GM18526 (cell line): Measurements from ENCODE around the gene LUM.

ENCODE experiments used
- POLR2A ChIP-seq: IDR thresholded peaks from 3 replicates; pipeline ENCODE4 v1.6.1; 2011; ENCODE audit not compliant: insufficient read length; ENCODE audit errors: extremely low read depth

Gene LUM

DNA sequence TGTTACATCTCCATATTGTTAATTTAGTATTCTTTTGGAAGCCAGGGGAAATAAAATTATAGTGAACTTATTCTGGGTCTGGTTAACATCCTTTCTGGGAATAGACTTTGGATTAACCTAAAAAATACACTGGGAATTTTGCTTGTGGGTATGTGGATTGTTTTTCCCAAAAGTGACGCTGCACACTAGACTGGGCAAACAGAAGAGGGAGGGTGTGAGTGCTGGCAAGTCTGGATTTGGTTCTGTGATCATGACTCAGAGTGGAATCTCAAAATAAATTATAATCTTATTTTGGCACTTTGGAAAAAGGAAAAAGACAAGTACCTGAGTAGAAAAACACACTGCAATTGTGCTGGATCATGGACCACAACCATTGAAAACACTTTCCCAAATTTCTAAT lies 15.2 kb upstream of the LUM start:
- no peak for TF ChIP-seq POLR2A

DNA sequence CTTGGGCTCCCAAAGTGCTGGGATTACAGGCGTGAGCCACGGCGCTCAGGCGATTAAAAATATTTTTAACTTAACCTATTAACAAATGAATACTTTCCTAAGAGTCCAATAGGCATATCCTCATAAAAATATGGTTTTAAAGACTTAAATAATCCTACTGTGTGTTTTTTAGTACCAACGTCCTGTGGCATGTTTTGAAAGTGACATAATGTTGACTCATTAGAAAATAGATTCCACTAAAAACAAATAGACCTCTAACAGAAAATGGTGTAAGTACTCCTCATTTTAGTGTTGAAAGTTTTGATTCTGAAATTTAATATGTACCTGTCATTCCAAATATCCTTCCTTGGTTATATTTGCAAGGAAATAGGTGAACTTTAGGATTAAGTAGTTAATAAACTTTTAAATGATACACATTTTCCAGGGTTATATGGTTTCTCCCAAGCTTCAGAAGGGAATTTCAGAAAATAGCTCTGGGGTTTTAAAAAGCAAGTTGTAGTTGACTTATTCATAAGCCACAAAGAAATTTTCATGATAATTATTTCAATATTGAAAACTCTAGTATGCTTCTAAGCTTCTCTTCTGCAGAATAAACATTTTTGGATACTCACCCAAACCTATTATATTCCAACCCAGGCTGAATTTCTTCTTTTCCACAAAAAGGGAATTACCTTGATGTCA lies 12.1 kb upstream of the LUM start:
- TF ChIP-seq POLR2A, result no peak

DNA sequence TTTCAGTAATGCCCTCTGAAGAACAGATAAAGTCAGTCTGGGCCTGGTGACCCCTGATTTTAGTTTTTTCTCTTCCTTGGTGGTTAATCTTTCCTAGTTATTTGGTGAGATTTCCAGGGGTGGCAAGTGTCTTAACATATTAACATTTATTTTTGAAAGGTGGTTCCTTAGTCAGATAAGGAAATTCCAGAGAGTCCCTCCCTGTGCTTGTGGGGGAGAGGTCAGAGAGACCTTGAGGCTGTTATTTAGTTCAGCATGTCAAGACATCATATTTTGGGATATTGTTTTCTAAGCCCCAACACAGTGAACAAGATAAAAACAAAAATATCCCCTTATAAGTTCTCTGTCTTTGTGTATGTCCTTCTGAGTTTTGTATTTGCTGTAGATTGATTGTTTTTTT lies 9.5 kb upstream of the LUM start:
- no peak for TF ChIP-seq POLR2A

DNA sequence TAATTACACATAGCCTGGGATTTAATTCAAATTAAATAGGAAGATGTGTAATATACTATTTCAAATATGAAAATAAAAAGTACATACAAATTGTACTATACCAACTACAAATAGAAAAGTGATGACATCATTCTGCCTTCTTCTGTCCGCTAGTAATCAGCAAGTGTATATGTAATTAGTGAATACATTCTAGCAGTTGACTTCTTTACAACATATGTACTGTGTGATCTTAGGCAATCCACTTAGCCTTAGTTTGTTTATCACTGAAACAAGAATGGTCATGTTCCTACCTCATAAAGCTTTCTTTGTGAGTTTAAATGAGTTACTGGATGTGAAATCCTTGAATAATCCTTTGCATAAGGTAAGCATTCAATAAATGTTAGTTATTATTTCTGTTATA lies 7.8 kb upstream of the LUM start:
- no peak for TF ChIP-seq POLR2A

DNA sequence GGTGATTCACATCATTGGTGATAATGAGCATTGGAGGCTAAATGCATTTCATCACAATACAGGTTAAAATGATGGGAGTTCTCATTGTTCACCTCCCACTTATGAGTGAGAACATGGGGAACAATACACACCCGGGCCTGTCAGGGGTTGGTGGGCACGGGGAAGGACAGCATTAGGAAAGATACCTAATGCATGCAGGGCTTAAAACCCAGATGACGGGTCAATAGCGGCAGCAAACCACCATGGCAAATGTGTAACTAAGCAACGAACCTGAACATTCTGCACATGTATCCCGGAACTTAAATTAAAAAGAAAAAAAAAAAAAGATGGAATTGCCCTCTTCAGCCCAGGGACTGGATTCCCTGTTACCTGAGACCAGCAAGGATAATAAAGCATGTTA lies 2.3 kb upstream of the LUM start:
- TF ChIP-seq POLR2A, result no peak

DNA sequence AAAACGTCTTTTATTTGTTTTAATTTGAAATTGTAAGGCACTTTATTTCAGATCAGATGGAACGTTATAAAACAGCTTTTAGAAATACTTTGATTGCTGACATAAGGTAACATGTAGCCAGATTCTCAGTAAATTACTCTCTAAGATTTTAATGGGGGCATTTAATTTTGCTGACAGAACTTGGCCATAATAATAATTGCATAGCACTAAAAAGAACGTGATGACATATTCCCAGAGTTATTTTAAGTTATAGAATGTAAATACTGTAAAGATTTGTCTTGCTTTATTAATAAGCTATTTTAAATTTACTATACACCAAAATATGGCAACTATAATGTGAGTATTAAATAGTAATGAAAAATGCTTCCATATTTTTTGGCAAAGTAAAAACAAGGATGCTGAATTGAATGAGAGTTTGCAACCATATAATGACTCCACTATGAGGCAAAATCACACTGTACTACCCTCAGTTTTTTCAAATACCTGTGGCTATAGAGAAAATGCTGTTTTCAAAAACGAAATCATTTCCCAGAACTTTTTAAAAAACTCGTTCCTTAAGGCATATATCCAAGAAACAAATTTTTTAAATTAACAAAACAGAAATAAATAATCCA lies 876 bp downstream of the LUM start:
- no peak for TF ChIP-seq POLR2A

DNA sequence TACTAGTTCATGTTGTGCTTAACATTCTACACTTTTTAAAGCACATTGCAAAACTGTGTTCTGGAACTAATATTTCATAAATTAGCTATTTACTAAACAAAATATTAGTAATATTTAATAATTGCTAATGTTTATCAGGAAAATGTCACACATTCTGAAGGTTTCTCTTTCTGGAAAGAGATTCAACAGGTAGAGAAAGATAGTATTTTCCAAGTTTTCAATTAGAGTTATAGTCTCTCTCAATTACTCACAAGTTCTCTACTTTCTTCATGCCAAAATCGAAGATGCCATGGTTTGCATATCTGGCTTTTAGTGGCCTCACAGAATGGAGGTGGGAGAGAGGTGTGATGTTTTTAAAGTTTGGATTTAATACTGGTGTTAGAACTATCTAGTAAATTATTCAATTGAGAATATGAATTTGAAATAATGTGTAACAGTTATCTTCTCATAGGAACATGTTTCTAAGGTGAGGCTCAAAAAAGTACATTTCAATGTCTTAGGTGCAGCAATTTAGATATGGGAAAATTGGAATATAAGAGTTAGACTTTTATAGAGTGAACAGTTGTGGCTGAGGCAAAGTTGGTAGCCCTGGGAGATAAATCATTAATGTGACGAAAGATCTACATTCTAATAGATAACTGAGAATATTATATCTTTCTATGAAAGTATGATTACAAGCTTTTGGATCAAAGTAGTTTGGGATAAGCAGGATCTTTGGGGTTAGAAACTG lies 1.5 kb downstream of the LUM start:
- TF ChIP-seq POLR2A, result no peak

DNA sequence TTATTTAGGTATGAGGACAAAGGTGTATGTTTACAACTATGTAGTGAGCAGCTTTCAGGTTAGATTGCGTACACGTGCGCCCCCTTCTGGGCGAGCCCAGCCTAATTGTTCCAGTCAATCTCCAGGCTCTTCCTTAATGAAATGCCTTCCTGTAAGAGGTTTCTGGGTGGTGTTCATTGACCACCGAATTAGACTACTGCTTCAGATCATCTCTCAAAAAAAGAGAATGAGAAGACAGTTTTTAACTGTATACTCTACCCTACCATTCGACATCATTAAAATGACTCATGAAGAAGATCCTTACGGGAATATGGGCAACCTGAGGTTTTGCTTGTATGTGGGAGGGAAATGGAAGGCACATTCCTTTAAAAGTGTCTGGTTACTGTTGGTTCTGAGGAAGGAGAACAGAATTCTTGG lies 2.1 kb downstream of the LUM start:
- no peak for TF ChIP-seq POLR2A

DNA sequence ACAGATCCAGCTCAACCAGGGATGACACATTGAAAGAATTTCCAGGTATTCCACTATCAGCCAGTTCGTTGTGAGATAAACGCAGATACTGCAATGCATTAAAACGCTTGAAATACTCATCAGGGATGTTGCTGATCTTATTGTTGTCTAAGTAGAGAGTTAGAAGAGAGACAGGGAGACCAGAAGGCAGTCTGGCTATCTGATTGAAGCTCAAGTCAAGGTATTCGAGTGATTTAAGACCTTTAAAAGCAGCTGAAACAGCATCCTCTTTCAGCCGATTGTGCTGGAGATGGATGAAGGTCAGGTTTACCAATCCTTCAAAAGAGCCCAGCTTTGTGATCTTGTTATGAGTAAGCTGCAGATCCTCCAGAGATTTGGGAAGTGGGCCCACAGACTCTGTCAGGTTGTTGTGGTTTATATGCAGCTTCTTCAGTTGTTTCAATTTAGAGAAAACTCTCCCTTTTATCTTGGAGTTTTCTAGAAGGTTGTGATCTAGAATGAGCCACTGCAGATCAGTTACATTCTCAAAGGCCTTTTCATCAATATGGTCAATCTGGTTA lies 3.0 kb downstream of the LUM start:
- TF ChIP-seq POLR2A, result no peak

DNA sequence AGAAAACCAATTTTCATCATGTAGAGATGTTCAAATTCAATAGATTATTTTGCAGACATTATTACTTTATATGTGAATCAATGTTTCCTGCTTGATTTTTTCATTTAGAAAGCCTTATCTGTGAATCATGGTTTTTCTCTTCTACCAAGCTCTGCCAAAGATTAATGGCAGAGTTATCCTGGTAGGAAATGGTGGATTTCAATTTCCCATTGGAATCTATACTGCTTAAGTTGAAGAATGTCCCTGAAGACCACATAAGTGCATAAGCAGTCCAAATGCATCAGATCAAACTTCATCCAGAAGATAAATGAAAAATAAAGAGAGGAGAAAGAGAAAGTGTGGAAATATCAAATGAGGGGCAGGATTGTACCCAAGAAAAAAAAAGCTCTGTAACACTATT lies 5.0 kb downstream of the LUM start:
- TF ChIP-seq POLR2A, result no peak

DNA sequence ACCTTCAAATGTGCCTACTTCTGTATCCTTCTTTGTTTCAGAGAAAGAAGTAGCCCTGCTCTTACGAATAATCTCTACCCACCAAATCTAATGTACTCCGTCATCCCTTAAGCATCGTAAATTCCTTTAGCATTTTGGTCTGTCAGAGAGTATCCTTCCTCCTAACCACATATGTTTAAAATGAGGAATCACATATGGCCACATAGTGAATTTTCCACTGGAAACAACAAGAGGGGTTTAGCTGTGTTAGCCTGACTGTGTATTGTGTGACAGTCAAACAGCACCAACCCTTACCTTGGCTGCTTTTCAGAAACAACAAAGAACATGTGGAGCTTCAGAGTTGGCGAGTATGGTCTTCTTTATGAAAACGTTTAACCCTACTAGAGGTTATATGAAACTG lies 5.5 kb downstream of the LUM start:
- no peak for TF ChIP-seq POLR2A

DNA sequence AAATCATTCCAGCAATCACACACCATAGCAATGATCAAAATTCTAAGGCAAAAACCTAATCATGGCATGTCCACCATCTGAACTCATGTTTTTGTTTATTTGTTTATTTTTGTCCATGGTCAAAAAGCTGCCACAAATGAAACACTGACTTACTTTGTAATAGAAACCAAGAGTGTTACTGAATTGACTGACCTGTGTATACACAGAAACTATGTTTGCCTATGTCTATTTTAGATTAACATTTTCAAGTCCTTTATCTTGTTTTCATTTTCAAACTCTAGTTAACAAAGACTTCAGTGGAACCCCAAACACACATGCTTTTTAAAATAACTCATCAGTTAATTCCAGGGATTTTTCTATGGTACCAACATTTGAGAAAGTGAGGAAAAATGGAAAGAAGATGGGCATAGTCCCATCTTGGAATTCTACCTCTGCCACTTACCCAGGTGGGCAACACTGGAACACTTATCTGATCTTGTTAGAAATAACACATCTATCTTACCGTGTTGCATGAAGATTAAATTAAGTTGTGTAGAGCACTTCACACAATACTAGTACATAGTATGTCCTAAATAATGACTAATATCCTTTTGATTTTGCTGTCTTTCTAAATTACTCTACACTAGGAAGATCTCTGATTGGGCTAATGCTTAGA lies 6.4 kb downstream of the LUM start:
- no peak for TF ChIP-seq POLR2A

DNA sequence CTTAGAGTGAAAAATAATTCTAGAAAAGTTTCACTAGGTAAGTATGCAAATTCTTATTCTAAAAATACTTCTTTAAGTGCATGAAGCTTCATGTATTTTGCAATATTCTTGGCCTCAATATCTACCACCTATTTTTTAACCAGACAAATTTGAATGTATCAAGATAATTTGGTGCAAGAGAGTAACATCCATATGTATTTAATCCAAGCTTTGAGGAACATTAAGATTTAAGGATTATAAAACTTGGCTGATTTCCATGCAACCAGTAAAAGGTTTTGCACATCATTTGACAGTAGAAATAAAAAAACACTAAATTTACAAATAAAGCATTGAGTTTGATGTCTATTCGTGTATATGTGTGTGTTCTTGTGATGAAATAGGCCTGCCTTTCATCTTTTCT lies 7.7 kb downstream of the LUM start:
- no peak for TF ChIP-seq POLR2A

DNA sequence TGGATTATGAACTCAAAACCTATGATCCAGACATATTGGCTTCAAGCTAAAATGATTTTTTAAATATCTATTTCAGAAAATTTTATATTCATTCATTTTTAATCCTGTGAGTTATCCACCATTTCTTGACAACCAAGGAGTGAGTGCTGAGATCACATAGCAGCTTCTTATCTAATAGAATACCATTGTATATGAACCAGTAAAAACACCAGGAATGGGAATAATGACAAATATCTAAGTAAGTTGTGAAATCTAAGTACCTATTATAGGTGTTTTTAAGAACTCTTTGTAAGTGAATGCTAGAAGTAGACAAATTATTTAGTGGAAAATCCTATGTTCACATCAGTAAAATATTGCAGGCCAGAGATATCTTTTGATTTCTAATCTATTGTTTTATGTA lies 8.2 kb downstream of the LUM start:
- TF ChIP-seq POLR2A, result no peak

DNA sequence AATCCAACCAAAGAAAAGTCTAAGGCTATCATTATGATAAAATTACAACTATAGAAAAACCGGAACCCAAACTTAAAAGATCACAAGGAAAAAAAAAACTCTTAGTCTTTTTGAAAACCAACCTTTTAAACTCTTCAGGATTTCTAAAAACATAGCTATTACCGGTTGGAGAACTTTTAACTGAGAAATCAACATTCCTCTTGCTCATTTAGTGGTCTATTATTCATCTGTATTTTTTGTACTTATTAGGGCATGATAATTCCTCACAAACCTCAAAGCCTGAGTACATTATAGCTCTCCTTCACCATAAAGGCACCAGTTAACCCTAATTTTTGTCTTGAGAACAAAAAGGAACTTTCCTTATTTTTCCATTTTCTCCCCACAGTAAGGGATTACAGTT lies 10.4 kb downstream of the LUM start:
- no peak for TF ChIP-seq POLR2A

DNA sequence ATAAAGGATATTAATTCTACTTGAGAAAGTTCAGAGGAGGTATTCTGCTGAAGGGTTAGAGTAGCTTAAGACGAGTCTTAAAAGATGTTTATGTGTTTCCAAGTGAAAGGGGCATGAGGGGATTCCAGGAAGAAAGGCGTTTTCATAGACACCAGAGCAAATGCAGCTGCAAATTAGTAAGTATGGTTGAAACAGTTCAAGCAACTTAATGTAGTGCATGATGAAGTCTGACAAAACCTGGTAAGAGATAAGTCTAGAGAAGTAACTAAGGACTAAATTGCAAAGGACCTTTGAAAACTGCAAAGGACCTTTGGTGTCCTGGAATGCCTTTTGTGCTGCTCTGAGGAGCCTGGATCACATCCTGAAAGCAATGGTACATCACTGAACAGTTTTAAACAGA lies 11.5 kb downstream of the LUM start:
- TF ChIP-seq POLR2A, result no peak
